ENCODE data around the gene BRD7.

Gene BRD7

GRCh38 chr16:50368410-50369132 is at the start of gene BRD7:
BRD7 (minus strand) TSS chr16:50368988; CDS start chr16:50368774, 214 bp downstream.
- peak; percentile 50 for DNase-seq

GRCh38 chr16:50416388-50416787 is 47.6 kb upstream of the BRD7 start:
- no peak for DNase-seq

GRCh38 chr16:50414152-50414551 is 45.4 kb upstream of the BRD7 start:
- DNase-seq, result no peak

- DNase-seq, result no peak
Measured at GRCh38 chr16:50411034-50411433, 42.2 kb upstream of the BRD7 start.

GRCh38 chr16:50408001-50408561 is 39.3 kb upstream of the BRD7 start:
- no peak for DNase-seq

- no peak for DNase-seq
Measured at GRCh38 chr16:50407351-50407750, 38.6 kb upstream of the BRD7 start.

GRCh38 chr16:50403491-50403890 is 34.7 kb upstream of the BRD7 start:
- DNase-seq, result no peak

- DNase-seq, result no peak
Measured at GRCh38 chr16:50402298-50402895, 33.6 kb upstream of the BRD7 start.

GRCh38 chr16:50401355-50401754 is 32.6 kb upstream of the BRD7 start:
- DNase-seq, result no peak

- DNase-seq, result no peak
Measured at GRCh38 chr16:50400967-50401348, 32.2 kb upstream of the BRD7 start.

- no peak for DNase-seq
Measured at GRCh38 chr16:50400312-50400966, 31.7 kb upstream of the BRD7 start.

GRCh38 chr16:50399411-50399810 is 30.6 kb upstream of the BRD7 start:
- no peak for DNase-seq

- no peak for DNase-seq
Measured at GRCh38 chr16:50398336-50398735, 29.5 kb upstream of the BRD7 start.

GRCh38 chr16:50396761-50397535 is 28.2 kb upstream of the BRD7 start:
- no peak for DNase-seq

- DNase-seq, result no peak
Measured at GRCh38 chr16:50395763-50396710, 27.2 kb upstream of the BRD7 start.

GRCh38 chr16:50393858-50394802 is 25.3 kb upstream of the BRD7 start:
- DNase-seq, result no peak

GRCh38 chr16:50393416-50393815 is 24.6 kb upstream of the BRD7 start:
- no peak for DNase-seq

GRCh38 chr16:50390914-50391716 is 22.3 kb upstream of the BRD7 start:
- no peak for DNase-seq

- no peak for DNase-seq
Measured at GRCh38 chr16:50390371-50390771, 21.6 kb upstream of the BRD7 start.

- DNase-seq, result no peak
Measured at GRCh38 chr16:50389900-50390299, 21.1 kb upstream of the BRD7 start.
